Measurements from ENCODE around the gene PTPRO. TPM values are rescaled to one million over a fixed set of nuclear protein-coding genes. Genes with fewer than 3 reads are reported as not detected.
A peak's percentile ranks its signal among the peaks of the same experiment; 100 is the strongest.

PTPRO gene
- total and polyA plus RNA-seq, 4 donors, result 29.9 to 71.8 (median 57.2) TPM

DNA sequence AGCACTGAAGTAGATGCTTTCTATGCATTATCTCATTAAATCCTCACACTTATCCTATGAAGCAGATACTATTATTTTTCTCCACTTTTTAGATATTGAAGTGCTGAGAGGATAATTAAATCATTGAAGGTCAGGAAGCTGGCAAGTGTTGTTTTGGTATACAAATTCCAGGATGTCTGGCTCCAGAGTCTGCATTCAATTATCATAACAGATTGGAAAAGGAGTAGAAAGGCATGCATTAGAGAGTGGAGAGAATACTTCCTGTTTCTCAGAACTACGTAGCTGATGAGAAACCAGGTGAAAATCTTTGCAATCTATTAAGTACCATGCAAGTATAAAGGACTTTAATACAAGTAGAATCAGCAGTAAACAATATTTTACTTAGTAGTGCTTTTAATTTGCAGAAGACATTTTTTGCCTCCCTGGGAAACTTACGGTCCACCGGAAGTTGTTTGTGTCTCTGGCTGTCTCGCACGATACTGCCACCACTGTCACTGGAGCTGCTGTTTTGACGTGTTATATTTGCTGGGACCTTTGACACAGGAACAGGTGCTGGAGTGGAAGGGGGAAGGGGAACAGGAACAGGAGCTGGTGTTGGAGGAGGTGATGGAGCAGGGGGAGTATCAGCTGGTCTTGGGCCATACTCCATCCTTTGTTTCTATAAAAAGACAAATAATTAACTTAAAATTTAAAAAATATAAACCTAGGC, 308.9 kb downstream of the PTPRO start:
- WGBS (ENCODE audit: insufficient coverage), result 91% methylated on average over 4 of the region's 6 CpGs
- Histone ChIP-seq H3K4me1 (ENCODE audit: control insufficient read depth, insufficient read depth, low read length) (no peaks in the 10 kb centered on the region), H3K4me3 (ENCODE audit: low read depth, low read length) (no peak overlapping the region), H3K9me3 (ENCODE audit: control insufficient read depth, insufficient read depth, low read length) (no peaks in the 10 kb centered on the region), H3K36me3 (ENCODE audit: control insufficient read depth, insufficient read depth, low read length) (peaks cover 3% of the 10 kb centered on the region), H3K27me3 (ENCODE audit: control insufficient read depth, insufficient read depth, low read length) (no peaks in the 10 kb centered on the region), H3K27ac (ENCODE audit: low read depth, low read length) (no peak overlapping the region)
- DNase-seq (ENCODE audit: low read depth in 4 of 6, low spot score in 6 of 6), result no peak

DNA sequence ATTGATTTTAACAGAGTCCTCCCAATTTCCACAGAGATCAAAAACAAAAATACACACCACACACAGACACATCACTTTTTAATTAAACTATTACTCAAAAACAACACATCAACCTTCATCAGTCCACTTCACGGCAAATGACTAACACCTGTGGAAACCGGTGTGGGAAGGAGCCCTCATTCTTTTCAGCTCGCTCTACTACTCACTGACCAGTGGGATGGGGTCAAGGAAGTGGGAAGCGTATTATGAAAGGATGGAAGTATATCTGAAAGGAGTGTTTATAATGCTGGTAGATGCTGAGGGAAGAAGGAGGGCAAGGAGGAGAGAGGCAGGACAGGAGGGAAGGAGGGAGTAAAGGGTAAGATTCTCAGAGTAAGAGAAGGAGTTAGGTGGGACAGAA, 310.4 kb downstream of the PTPRO start:
- no peak overlapping the region for H3K4me3 ChIP-seq (ENCODE audit: low read depth, low read length)
- H3K4me1 ChIP-seq (ENCODE audit: control insufficient read depth, insufficient read depth, low read length), result no peaks in the 10 kb centered on the region
- no peak overlapping the region for H3K27ac ChIP-seq (ENCODE audit: low read depth, low read length)
- no peak for DNase-seq (ENCODE audit: low read depth in 4 of 6, low spot score in 6 of 6)
- H3K27me3 ChIP-seq (ENCODE audit: control insufficient read depth, insufficient read depth, low read length), result no peaks in the 10 kb centered on the region
- H3K9me3 ChIP-seq (ENCODE audit: control insufficient read depth, insufficient read depth, low read length), result no peaks in the 10 kb centered on the region
- H3K36me3 ChIP-seq (ENCODE audit: control insufficient read depth, insufficient read depth, low read length), result peaks cover 3% of the 10 kb centered on the region
- WGBS (ENCODE audit: insufficient coverage), result 86% methylated on average over 1 of the region's 4 CpGs

DNA sequence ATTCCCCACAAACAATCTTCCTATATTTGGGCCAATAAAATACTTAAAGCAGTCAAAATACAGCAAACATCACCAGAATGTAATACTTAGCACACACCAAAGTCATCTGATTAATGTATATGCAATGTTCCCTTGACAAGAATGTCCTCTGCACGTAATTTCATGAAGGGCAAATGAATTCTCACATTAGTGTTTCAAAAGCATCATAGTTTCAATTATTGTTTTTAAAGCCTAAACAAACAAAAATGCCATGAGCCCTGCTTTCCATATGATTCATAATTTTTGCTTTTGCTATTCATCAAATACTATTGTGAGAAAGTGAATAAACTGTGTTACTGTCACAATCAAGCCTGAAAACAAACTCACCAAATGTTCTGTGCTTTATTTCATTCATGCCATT, 310.9 kb downstream of the PTPRO start:
- Histone ChIP-seq H3K36me3 (ENCODE audit: control insufficient read depth, insufficient read depth, low read length) (peaks cover 3% of the 10 kb centered on the region), H3K27ac (ENCODE audit: low read depth, low read length) (no peak overlapping the region), H3K4me3 (ENCODE audit: low read depth, low read length) (no peak overlapping the region), H3K4me1 (ENCODE audit: control insufficient read depth, insufficient read depth, low read length) (no peaks in the 10 kb centered on the region), H3K27me3 (ENCODE audit: control insufficient read depth, insufficient read depth, low read length) (no peaks in the 10 kb centered on the region), H3K9me3 (ENCODE audit: control insufficient read depth, insufficient read depth, low read length) (no peaks in the 10 kb centered on the region)
- no CpG with 5 or more reads among the region's 1 CpG for WGBS (ENCODE audit: insufficient coverage)
- DNase-seq (ENCODE audit: low read depth in 4 of 6, low spot score in 6 of 6), result no peak

DNA sequence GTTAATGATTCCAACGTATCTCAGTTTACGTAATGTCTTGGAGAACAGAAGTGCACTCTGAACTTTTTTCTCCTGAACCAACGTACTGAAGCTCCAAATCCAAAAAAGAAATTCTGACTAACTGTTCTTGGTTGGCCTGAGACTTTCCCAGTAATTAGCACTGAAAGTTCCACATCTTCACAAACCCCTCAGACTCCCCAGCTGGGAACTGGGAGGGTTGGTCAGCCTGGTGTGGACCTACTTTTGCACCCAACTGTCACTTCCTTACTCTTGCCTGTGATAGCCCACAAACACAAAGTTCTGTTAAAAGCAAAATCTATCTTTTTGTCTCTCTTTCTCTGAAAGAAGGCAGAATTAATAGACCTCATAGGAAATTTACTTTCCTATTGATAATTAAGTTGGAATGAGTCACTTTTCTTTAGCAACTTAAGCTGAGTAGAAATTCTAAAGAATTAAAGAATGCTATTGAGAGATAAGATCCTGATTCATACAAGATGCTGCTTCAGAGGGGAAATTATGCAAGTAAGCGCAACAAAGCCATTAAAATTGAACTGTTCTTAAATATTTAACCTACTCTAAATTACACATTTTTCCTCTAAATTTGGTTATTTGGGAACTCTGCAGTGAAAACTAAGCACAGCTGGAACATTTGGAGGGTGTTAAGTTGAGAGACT, 311.8 kb downstream of the PTPRO start:
- DNase-seq (ENCODE audit: low read depth in 4 of 6, low spot score in 6 of 6), result no peak
- WGBS (ENCODE audit: insufficient coverage), result 90% methylated on average over 3 of the region's 4 CpGs
- no peak overlapping the region for H3K27ac ChIP-seq (ENCODE audit: low read depth, low read length)

DNA sequence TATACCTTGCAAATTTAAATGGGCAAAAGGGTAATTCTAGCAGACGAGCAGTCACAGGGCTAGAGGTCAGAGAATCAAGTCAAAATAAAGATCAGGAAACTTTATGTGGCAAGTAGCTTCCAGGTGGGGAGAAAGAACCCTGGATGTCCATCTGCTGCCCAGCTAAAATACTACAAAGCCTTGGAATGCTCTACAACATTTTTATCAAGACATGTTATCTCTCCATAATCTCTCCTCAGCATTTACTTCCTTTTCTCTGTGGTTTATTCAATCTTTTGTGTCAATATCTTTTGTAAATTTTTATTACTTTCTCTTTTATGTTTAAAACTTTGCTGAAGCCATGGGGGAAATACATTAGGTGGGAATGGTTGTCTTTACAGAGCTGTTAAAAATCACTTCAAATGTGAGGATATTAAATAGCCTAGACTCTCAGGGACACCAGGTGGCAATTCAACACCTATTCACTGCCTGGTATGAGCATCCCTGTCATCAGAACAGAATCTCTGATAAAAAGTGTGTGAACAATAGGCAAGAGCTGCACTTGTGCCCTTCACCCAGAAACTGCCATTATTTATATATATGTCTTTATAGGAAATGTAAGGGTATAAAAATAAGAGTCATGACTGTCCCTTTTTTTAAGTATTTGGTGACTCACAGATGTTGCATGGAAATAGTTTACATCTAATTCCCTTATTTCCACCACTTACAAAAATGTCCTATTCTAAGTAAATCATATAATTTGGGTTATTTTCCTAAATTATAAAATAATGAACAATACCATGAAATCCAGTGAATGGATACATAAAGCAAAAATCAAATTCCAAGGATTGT, 314.0 kb downstream of the PTPRO start:
- H3K27me3 ChIP-seq (ENCODE audit: control insufficient read depth, insufficient read depth, low read length), result no peaks in the 10 kb centered on the region
- WGBS (ENCODE audit: insufficient coverage), result 91% methylated on average over 1 of the region's 1 CpG

More for the DNA sequence above, 311.8 kb downstream of the PTPRO start:
- no peaks in the 10 kb centered on the region for H3K9me3 ChIP-seq (ENCODE audit: control insufficient read depth, insufficient read depth, low read length)
- no peaks in the 10 kb centered on the region for H3K4me1 ChIP-seq (ENCODE audit: control insufficient read depth, insufficient read depth, low read length)
- H3K36me3 ChIP-seq (ENCODE audit: control insufficient read depth, insufficient read depth, low read length), result peaks cover 3% of the 10 kb centered on the region
- no peak overlapping the region for H3K4me3 ChIP-seq (ENCODE audit: low read depth, low read length)
- H3K27me3 ChIP-seq (ENCODE audit: control insufficient read depth, insufficient read depth, low read length), result no peaks in the 10 kb centered on the region

DNA sequence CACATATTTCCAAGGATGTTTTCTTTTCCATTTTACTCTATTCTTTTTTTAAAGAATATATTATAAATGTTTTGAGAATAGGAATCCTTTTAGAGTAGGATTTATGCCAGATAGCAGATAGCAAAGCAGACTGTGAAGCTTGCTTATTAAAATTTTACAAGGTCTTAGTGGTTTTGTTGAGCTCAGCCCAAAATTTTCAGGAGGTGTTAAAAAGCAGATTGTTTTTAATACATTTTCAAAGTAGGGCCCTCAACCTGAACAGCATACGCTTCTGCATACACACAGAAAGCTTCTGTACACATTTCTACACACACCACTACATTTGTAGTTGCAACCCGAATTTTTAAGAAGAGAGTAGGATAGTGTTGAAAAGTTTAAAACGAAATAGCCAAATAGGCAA, 315.9 kb downstream of the PTPRO start:
- Histone ChIP-seq H3K4me3 (ENCODE audit: low read depth, low read length) (no peak overlapping the region), H3K27me3 (ENCODE audit: control insufficient read depth, insufficient read depth, low read length) (no peaks in the 10 kb centered on the region), H3K36me3 (ENCODE audit: control insufficient read depth, insufficient read depth, low read length) (peaks cover under 1% of the 10 kb centered on the region), H3K4me1 (ENCODE audit: control insufficient read depth, insufficient read depth, low read length) (no peaks in the 10 kb centered on the region), H3K9me3 (ENCODE audit: control insufficient read depth, insufficient read depth, low read length) (no peaks in the 10 kb centered on the region), H3K27ac (ENCODE audit: low read depth, low read length) (no peak overlapping the region)
- WGBS (ENCODE audit: insufficient coverage), result no CpG with 5 or more reads among the region's 3 CpGs
- no peak for DNase-seq (ENCODE audit: low read depth in 4 of 6, low spot score in 6 of 6)

More for the DNA sequence above, 314.0 kb downstream of the PTPRO start:
- H3K9me3 ChIP-seq (ENCODE audit: control insufficient read depth, insufficient read depth, low read length), result no peaks in the 10 kb centered on the region
- no peaks in the 10 kb centered on the region for H3K4me1 ChIP-seq (ENCODE audit: control insufficient read depth, insufficient read depth, low read length)
- no peak for DNase-seq (ENCODE audit: low read depth in 4 of 6, low spot score in 6 of 6)
- H3K27ac ChIP-seq (ENCODE audit: low read depth, low read length), result no peak overlapping the region
- H3K4me3 ChIP-seq (ENCODE audit: low read depth, low read length), result no peak overlapping the region
- peaks cover 2% of the 10 kb centered on the region for H3K36me3 ChIP-seq (ENCODE audit: control insufficient read depth, insufficient read depth, low read length)

DNA sequence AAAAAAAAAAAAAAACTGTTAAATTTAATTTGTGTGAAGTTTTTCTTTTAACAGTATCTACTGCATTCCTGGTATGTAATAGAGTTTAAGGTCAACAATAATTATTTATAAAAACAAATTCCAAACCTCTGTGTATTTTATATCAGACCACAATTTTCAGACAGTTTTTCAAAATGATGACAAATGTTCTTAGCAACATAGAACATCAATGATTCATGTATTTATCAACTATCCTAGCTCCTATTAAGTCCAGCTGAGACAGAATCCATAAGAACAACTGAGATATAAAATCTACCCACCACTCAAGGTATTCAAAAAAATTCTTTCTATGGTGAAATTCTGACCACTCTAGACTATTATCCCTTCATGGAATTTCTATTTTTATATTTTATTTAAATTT, 322.4 kb downstream of the PTPRO start:
- no peaks in the 10 kb centered on the region for H3K4me1 ChIP-seq (ENCODE audit: control insufficient read depth, insufficient read depth, low read length)
- no peak overlapping the region for H3K27ac ChIP-seq (ENCODE audit: low read depth, low read length)
- H3K9me3 ChIP-seq (ENCODE audit: control insufficient read depth, insufficient read depth, low read length), result no peaks in the 10 kb centered on the region

DNA sequence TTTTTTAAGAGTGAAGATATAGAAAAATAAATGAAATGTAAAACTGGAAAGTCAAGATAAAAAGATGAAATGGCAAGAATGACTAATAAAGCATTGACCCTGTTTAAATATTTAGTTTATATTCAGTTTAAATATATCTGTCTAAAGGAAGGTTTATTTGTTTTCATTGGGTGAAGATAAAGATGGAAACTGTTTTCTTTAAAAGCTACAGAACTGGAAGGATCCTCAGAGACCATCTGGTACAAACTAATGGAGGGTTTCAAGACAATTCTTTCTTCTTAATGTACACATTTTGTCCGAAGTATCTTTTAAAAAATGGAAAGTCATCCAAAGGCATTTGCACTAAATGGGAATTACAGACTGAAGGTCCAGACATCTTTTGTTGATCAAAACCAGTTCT, 324.3 kb downstream of the PTPRO start:
- H3K27me3 ChIP-seq (ENCODE audit: control insufficient read depth, insufficient read depth, low read length), result no peaks in the 10 kb centered on the region
- H3K27ac ChIP-seq (ENCODE audit: low read depth, low read length), result peak overlapping the region; percentile 1
- no peaks in the 10 kb centered on the region for H3K4me1 ChIP-seq (ENCODE audit: control insufficient read depth, insufficient read depth, low read length)
- H3K36me3 ChIP-seq (ENCODE audit: control insufficient read depth, insufficient read depth, low read length), result peaks cover 5% of the 10 kb centered on the region
- H3K4me3 ChIP-seq (ENCODE audit: low read depth, low read length), result no peak overlapping the region
- no peak for DNase-seq (ENCODE audit: low read depth in 4 of 6, low spot score in 6 of 6)
- H3K9me3 ChIP-seq (ENCODE audit: control insufficient read depth, insufficient read depth, low read length), result no peaks in the 10 kb centered on the region
- WGBS (ENCODE audit: insufficient coverage), result no CpG with 5 or more reads among the region's 1 CpG

More for the DNA sequence above, 322.4 kb downstream of the PTPRO start:
- DNase-seq (ENCODE audit: low read depth in 4 of 6, low spot score in 6 of 6), result no peak
- Histone ChIP-seq H3K27me3 (ENCODE audit: control insufficient read depth, insufficient read depth, low read length) (no peaks in the 10 kb centered on the region), H3K4me3 (ENCODE audit: low read depth, low read length) (no peak overlapping the region), H3K36me3 (ENCODE audit: control insufficient read depth, insufficient read depth, low read length) (peaks cover 5% of the 10 kb centered on the region)
